GM23338 (cell line): ENCODE results near the gene MFSD6. TPM values are rescaled to one million over a fixed set of nuclear protein-coding genes. Genes with fewer than 3 reads are reported as not detected.

Experiments used
- ATAC-seq: fragments of 200-7000 bp; cut with Tn5 transposase; 3 replicates; pipeline ENCODE4 v1.9.1; 2020
- DNase-seq: peaks from one replicate; pipeline ENCODE4 v3.0.0-alpha.2; 2015; ENCODE audit warnings: low spot score
- H2AFZ ChIP-seq: fragments of 200-600 bp; sonication (generic); 2 replicates; pipeline ENCODE4 v1.8.0; 2016; ENCODE audit warnings: antibody characterized with exemption, mild to moderate bottlenecking, moderate library complexity
- H3F3A ChIP-seq: fragments of 200-600 bp; sonication (generic); replicated peaks from 2 replicates; pipeline ENCODE4 v1.8.0; 2017; ENCODE audit warnings: antibody characterized with exemption, mixed run types, low read depth
- H3K27ac ChIP-seq: fragments of 200-600 bp; sonication (generic); 2 replicates; pipeline ENCODE4 v1.6.1; 2016; ENCODE audit warnings: low read depth
- H3K27me3 ChIP-seq: fragments of 200-600 bp; sonication (generic); 2 replicates; pipeline ENCODE4 v1.8.0; 2016; ENCODE audit warnings: mild to moderate bottlenecking, mixed run types, moderate library complexity; ENCODE audit not compliant: insufficient read depth
- H3K36me3 ChIP-seq: fragments of 200-600 bp; sonication (generic); 2 replicates; pipeline ENCODE4 v1.8.0; 2016; ENCODE audit warnings: mild to moderate bottlenecking; ENCODE audit not compliant: insufficient read depth
- H3K4me1 ChIP-seq: fragments of 200-600 bp; sonication (generic); 2 replicates; pipeline ENCODE4 v1.8.0; 2016; ENCODE audit warnings: mild to moderate bottlenecking, moderate library complexity; ENCODE audit not compliant: insufficient read depth
- H3K4me2 ChIP-seq: fragments of 200-600 bp; sonication (generic); 2 replicates; pipeline ENCODE4 v1.7.1; 2017; ENCODE audit warnings: mixed run types
- H3K4me3 ChIP-seq: fragments of 200-600 bp; sonication (generic); 2 replicates; pipeline ENCODE4 v1.6.1; 2016; ENCODE audit warnings: mixed run types
- H3K79me2 ChIP-seq: fragments of 200-600 bp; sonication (generic); replicated peaks from 2 replicates; pipeline ENCODE4 v1.8.0; 2017; ENCODE audit warnings: mild to moderate bottlenecking; ENCODE audit not compliant: insufficient read depth
- H3K9me2 ChIP-seq: fragments of 200-600 bp; sonication (generic); 2 replicates; pipeline ENCODE4 v1.8.0; 2017; ENCODE audit not compliant: insufficient read depth
- H4K20me1 ChIP-seq: fragments of 200-600 bp; sonication (generic); replicated peaks from 2 replicates; pipeline ENCODE4 v1.8.0; 2017; ENCODE audit warnings: mild to moderate bottlenecking; ENCODE audit not compliant: insufficient read depth
- H3K27ac Mint-ChIP-seq: 2 replicates; pipeline ENCODE4 v1.8.0; 2020; ENCODE audit warnings: inconsistent platforms, mild to moderate bottlenecking, moderate library complexity, mixed read lengths
- H3K27me3 Mint-ChIP-seq: 3 replicates; pipeline ENCODE4 v1.8.0; 2022; ENCODE audit warnings: low read depth, mild to moderate bottlenecking, moderate library complexity, mixed read lengths, inconsistent platforms; ENCODE audit not compliant: insufficient read depth, poor library complexity
- H3K36me3 Mint-ChIP-seq: 3 replicates; pipeline ENCODE4 v1.8.0; 2021; ENCODE audit warnings: low read depth, mild to moderate bottlenecking, inconsistent platforms, moderate library complexity, mixed read lengths
- H3K4me1 Mint-ChIP-seq: 3 replicates; pipeline ENCODE4 v1.8.0; 2020; ENCODE audit warnings: mild to moderate bottlenecking, inconsistent platforms, mixed read lengths
- H3K4me3 Mint-ChIP-seq: 3 replicates; pipeline ENCODE4 v1.8.0; 2021; ENCODE audit warnings: moderate library complexity, mild to moderate bottlenecking, inconsistent platforms, mixed read lengths
- H3K9me3 Mint-ChIP-seq: 3 replicates; pipeline ENCODE4 v1.8.0; 2020; ENCODE audit warnings: moderate library complexity, mild to moderate bottlenecking, inconsistent platforms, mixed read lengths
- CREB1 ChIP-seq: fragments of 250-450 bp; sonication (Bioruptor Pico); IDR thresholded peaks from 2 replicates; pipeline ENCODE4 v1.5.0; 2020; ENCODE audit warnings: low read depth, mild to moderate bottlenecking, moderate library complexity
- EZH2 ChIP-seq: fragments of 200-600 bp; sonication (generic); IDR thresholded peaks from one replicate; pipeline ENCODE4 v1.8.0; 2017; ENCODE audit warnings: antibody characterized with exemption, mild to moderate bottlenecking, low read depth; ENCODE audit not compliant: unreplicated experiment
- EZH2phosphoT487 ChIP-seq: fragments of 200-600 bp; sonication (generic); IDR thresholded peaks from one replicate; pipeline ENCODE4 v1.8.1; 2018; ENCODE audit warnings: antibody characterized with exemption; ENCODE audit not compliant: unreplicated experiment
- JUNB ChIP-seq: IDR thresholded peaks from one replicate; pipeline ENCODE4 v1.6.1; 2016; ENCODE audit warnings: antibody characterized with exemption; ENCODE audit not compliant: unreplicated experiment
- NANOG ChIP-seq: IDR thresholded peaks from 2 replicates; pipeline ENCODE4 v1.6.1; 2016; ENCODE audit warnings: antibody characterized with exemption, borderline replicate concordance
- POLR2AphosphoS5 ChIP-seq: IDR thresholded peaks from 2 replicates; pipeline ENCODE4 v1.6.1; 2016; ENCODE audit warnings: antibody characterized with exemption, low read depth
- REST ChIP-seq: IDR thresholded peaks from one replicate; pipeline ENCODE4 v1.6.1; 2018; ENCODE audit warnings: antibody characterized with exemption; ENCODE audit not compliant: unreplicated experiment
- STAT1 ChIP-seq: IDR thresholded peaks from one replicate; pipeline ENCODE4 v1.6.1; 2016; ENCODE audit warnings: antibody characterized with exemption; ENCODE audit not compliant: unreplicated experiment
- ZNF114 ChIP-seq: fragments of 250-450 bp; sonication (Bioruptor Pico); IDR thresholded peaks from 2 replicates; pipeline ENCODE4 v1.5.0; 2020; ENCODE audit warnings: mild to moderate bottlenecking, moderate library complexity
- ZNF331 ChIP-seq: fragments of 250-450 bp; sonication (Bioruptor Pico); IDR thresholded peaks from 2 replicates; pipeline ENCODE4 v1.5.0; 2020; ENCODE audit warnings: low read depth, mild to moderate bottlenecking, moderate library complexity
- polyA plus RNA-seq: library from polyadenylated mRNA; unstranded; fragments of >200 nt; fragmentation: Nextera tagmentation; extraction: Ambion mirVana; gene quantifications from 2 replicates; pipeline ENCODE4 v1.2.1, GENCODE V29; 2016
- total RNA-seq: library from RNA; depleted of rRNA; stranded (reverse); fragments of >200 nt; shearing (Covaris generic); gene quantifications from 2 replicates; pipeline ENCODE4 v1.2.3, GENCODE V29; 2014
- TF ChIP-seq, protein P1 (sequence below): IDR thresholded peaks from 2 replicates; pipeline ENCODE4 v1.6.1; 2016; ENCODE audit warnings: antibody characterized with exemption
- TF ChIP-seq, protein P2 (sequence below), 2 experiments: fragments of 200-600 bp in 1 of 2; sonication (generic) in 1 of 2; conservative IDR thresholded peaks; 2 replicates each; pipeline versions ENCODE4 v1.5.1 to v1.6.1; 2016 to 2017; ENCODE audit warnings: antibody characterized with exemption in 2 of 2, low read depth in 2 of 2, mild to moderate bottlenecking in 2 of 2, moderate library complexity in 1 of 2
- TF ChIP-seq, protein P3 (sequence below): fragments of 250-450 bp; sonication (Bioruptor Pico); IDR thresholded peaks from 2 replicates; pipeline ENCODE4 v1.5.0; 2020; ENCODE audit warnings: mild to moderate bottlenecking, moderate library complexity

MFSD6 gene
- total and polyA plus RNA-seq, 2 experiments from 2014 or later, result 2.3 to 9.6 TPM

DNA sequence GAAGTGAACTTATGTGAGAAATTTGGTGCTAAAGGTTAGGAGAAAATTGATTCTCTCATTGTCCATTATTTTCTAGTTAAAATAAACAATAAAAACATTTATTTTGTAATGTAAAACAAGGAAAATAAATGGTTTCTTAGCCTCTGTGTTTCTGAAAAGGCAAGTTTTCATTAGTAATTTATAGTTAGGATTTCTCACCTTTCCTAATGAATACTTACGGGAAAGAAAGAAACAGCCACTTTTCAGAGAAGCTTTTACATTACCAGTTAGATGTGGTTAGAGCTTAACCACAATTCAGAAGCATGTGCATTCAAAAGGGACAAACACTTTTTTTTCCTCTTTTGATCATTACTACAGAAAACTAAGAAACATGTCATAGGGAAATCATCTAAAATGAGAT, 107.5 kb downstream of the MFSD6 start:
- Mint-ChIP-seq H3K4me1 (no peaks in the 10 kb centered on the region), H3K9me3 (no peaks in the 10 kb centered on the region), H3K36me3 (no peaks in the 10 kb centered on the region), H3K27me3 (no peaks in the 10 kb centered on the region), H3K4me3 (no peak overlapping the region), H3K27ac (no peak overlapping the region)
- Histone ChIP-seq H3K27ac (no peak overlapping the region), H3K9me2 (no peaks in the 10 kb centered on the region), H3K27me3 (no peaks in the 10 kb centered on the region), H3K79me2 (no peaks in the 10 kb centered on the region), H3K4me3 (no peak overlapping the region), H3F3A (no peaks in the 10 kb centered on the region), H3K4me2 (no peak overlapping the region), H3K4me1 (no peaks in the 10 kb centered on the region), H4K20me1 (no peaks in the 10 kb centered on the region), H2AFZ (no peak overlapping the region), H3K36me3 (no peaks in the 10 kb centered on the region)
- ATAC-seq (no peak), DNase-seq (no peak)
- TF ChIP-seq REST, result no peak
- TF ChIP-seq, protein P1, sequence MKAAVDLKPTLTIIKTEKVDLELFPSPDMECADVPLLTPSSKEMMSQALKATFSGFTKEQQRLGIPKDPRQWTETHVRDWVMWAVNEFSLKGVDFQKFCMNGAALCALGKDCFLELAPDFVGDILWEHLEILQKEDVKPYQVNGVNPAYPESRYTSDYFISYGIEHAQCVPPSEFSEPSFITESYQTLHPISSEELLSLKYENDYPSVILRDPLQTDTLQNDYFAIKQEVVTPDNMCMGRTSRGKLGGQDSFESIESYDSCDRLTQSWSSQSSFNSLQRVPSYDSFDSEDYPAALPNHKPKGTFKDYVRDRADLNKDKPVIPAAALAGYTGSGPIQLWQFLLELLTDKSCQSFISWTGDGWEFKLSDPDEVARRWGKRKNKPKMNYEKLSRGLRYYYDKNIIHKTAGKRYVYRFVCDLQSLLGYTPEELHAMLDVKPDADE, result no peak
- TF ChIP-seq JUNB, result no peak
- TF ChIP-seq, protein P2, sequence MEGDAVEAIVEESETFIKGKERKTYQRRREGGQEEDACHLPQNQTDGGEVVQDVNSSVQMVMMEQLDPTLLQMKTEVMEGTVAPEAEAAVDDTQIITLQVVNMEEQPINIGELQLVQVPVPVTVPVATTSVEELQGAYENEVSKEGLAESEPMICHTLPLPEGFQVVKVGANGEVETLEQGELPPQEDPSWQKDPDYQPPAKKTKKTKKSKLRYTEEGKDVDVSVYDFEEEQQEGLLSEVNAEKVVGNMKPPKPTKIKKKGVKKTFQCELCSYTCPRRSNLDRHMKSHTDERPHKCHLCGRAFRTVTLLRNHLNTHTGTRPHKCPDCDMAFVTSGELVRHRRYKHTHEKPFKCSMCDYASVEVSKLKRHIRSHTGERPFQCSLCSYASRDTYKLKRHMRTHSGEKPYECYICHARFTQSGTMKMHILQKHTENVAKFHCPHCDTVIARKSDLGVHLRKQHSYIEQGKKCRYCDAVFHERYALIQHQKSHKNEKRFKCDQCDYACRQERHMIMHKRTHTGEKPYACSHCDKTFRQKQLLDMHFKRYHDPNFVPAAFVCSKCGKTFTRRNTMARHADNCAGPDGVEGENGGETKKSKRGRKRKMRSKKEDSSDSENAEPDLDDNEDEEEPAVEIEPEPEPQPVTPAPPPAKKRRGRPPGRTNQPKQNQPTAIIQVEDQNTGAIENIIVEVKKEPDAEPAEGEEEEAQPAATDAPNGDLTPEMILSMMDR (conservative IDR thresholded peaks at IDR 0.05; ENCODE audit: low read depth in 2 of 2), result no peak
- no peak for TF ChIP-seq POLR2AphosphoS5
- no peak for TF ChIP-seq ZNF331
- TF ChIP-seq CREB1 (CRISPR knock-in tag), result no peak
- TF ChIP-seq EZH2, result no peak
- no peak for TF ChIP-seq STAT1
- no peak for TF ChIP-seq ZNF114 (CRISPR knock-in tag)
- TF ChIP-seq, protein P3, sequence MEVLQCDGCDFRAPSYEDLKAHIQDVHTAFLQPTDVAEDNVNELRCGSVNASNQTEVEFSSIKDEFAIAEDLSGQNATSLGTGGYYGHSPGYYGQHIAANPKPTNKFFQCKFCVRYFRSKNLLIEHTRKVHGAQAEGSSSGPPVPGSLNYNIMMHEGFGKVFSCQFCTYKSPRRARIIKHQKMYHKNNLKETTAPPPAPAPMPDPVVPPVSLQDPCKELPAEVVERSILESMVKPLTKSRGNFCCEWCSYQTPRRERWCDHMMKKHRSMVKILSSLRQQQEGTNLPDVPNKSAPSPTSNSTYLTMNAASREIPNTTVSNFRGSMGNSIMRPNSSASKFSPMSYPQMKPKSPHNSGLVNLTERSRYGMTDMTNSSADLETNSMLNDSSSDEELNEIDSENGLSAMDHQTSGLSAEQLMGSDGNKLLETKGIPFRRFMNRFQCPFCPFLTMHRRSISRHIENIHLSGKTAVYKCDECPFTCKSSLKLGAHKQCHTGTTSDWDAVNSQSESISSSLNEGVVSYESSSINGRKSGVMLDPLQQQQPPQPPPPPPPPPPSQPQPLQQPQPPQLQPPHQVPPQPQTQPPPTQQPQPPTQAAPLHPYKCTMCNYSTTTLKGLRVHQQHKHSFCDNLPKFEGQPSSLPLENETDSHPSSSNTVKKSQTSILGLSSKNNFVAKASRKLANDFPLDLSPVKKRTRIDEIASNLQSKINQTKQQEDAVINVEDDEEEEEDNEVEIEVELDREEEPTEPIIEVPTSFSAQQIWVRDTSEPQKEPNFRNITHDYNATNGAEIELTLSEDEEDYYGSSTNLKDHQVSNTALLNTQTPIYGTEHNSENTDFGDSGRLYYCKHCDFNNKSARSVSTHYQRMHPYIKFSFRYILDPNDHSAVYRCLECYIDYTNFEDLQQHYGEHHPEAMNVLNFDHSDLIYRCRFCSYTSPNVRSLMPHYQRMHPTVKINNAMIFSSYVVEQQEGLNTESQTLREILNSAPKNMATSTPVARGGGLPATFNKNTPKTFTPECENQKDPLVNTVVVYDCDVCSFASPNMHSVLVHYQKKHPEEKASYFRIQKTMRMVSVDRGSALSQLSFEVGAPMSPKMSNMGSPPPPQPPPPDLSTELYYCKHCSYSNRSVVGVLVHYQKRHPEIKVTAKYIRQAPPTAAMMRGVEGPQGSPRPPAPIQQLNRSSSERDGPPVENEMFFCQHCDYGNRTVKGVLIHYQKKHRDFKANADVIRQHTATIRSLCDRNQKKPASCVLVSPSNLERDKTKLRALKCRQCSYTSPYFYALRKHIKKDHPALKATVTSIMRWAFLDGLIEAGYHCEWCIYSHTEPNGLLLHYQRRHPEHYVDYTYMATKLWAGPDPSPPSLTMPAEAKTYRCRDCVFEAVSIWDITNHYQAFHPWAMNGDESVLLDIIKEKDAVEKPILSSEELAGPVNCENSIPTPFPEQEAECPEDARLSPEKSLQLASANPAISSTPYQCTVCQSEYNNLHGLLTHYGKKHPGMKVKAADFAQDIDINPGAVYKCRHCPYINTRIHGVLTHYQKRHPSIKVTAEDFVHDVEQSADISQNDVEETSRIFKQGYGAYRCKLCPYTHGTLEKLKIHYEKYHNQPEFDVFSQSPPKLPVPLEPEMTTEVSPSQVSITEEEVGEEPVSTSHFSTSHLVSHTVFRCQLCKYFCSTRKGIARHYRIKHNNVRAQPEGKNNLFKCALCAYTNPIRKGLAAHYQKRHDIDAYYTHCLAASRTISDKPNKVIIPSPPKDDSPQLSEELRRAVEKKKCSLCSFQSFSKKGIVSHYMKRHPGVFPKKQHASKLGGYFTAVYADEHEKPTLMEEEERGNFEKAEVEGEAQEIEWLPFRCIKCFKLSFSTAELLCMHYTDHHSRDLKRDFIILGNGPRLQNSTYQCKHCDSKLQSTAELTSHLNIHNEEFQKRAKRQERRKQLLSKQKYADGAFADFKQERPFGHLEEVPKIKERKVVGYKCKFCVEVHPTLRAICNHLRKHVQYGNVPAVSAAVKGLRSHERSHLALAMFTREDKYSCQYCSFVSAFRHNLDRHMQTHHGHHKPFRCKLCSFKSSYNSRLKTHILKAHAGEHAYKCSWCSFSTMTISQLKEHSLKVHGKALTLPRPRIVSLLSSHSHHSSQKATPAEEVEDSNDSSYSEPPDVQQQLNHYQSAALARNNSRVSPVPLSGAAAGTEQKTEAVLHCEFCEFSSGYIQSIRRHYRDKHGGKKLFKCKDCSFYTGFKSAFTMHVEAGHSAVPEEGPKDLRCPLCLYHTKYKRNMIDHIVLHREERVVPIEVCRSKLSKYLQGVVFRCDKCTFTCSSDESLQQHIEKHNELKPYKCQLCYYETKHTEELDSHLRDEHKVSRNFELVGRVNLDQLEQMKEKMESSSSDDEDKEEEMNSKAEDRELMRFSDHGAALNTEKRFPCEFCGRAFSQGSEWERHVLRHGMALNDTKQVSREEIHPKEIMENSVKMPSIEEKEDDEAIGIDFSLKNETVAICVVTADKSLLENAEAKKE (CRISPR knock-in tag), result no peak
- no peak for TF ChIP-seq EZH2phosphoT487
- no peak for TF ChIP-seq NANOG
